ENCODE measurements around the gene BRD3OS. TPM values are rescaled to one million over a fixed set of nuclear protein-coding genes. Genes with fewer than 3 reads are reported as not detected.

The BRD3OS gene
- total and polyA plus RNA-seq, 8 donors: 15.5 to 23.1 (median 18.3) TPM

GRCh38 chr9:134059188-134059641, 33.9 kb downstream of the BRD3OS start:
- H3K36me3 ChIP-seq: no peaks in the 10 kb centered on the region
- no peaks in the 10 kb centered on the region for H3K9me3 ChIP-seq
- no peak overlapping the region for H3K27ac ChIP-seq
- no peaks in the 10 kb centered on the region for H3K27me3 ChIP-seq
- intact Hi-C loops (cut with DNase I): no loop called here
- H3K4me3 ChIP-seq: no peak overlapping the region
- DNase-seq (no peak), ATAC-seq (no peak)
- H3K4me1 ChIP-seq: peaks cover 24 to 99% of the 10 kb centered on the region in 2 donors
- no peak for TF ChIP-seq CTCF (IDR thresholded peaks at IDR 0.05)

GRCh38 chr9:134059661-134060395, 34.5 kb downstream of the BRD3OS start:
- DNase-seq (peak in 2 of 4 donors; percentile 70 to 71), ATAC-seq (peak; percentile 9)
- Histone ChIP-seq H3K27me3 (no peaks in the 10 kb centered on the region), H3K4me1 (peaks cover 27 to 99% of the 10 kb centered on the region in 2 donors), H3K36me3 (no peaks in the 10 kb centered on the region), H3K9me3 (no peaks in the 10 kb centered on the region), H3K4me3 (no peak overlapping the region), H3K27ac (peak overlapping the region in 1 of 2 donors; percentile 38)
- intact Hi-C loops (cut with DNase I): no loop called here
- no peak for TF ChIP-seq CTCF (IDR thresholded peaks at IDR 0.05)

GRCh38 chr9:134060546-134060945, 35.3 kb downstream of the BRD3OS start:
- DNase-seq (no peak), ATAC-seq (no peak)
- intact Hi-C loops (cut with DNase I): no loop called here
- H3K4me3 ChIP-seq: no peak overlapping the region
- no peak for TF ChIP-seq CTCF (IDR thresholded peaks at IDR 0.05)
- H3K4me1 ChIP-seq: peaks cover 29 to 99% of the 10 kb centered on the region in 2 donors
- no peaks in the 10 kb centered on the region for H3K27me3 ChIP-seq
- H3K9me3 ChIP-seq: no peaks in the 10 kb centered on the region
- H3K36me3 ChIP-seq: no peaks in the 10 kb centered on the region
- peak overlapping the region in 1 of 2 donors; percentile 38 for H3K27ac ChIP-seq

GRCh38 chr9:134061019-134061687, 35.9 kb downstream of the BRD3OS start:
- intact Hi-C loops (cut with DNase I): no loop called here
- H3K4me1 ChIP-seq: peaks cover 25 to 99% of the 10 kb centered on the region in 2 donors

More at GRCh38 chr9:134061019-134061687, 35.9 kb downstream of the BRD3OS start:
- H3K27me3 ChIP-seq: no peaks in the 10 kb centered on the region
- no peak for DNase-seq
- H3K36me3 ChIP-seq: no peaks in the 10 kb centered on the region
- no peak for TF ChIP-seq CTCF (IDR thresholded peaks at IDR 0.05)
- H3K9me3 ChIP-seq: no peaks in the 10 kb centered on the region
- ATAC-seq: no peak
- H3K4me3 ChIP-seq: no peak overlapping the region
- H3K27ac ChIP-seq: no peak overlapping the region
